HL-60 (cell line): ENCODE results near the gene COX20.
A peak's percentile ranks its signal among the peaks of the same experiment; 100 is the strongest.

Experiments
- DNase-seq, 2 experiments: peaks; one replicate each; pipeline ENCODE4 v3.0.0-alpha.2; 2010 to 2020; ENCODE audit warnings: low read depth in 1 of 2, low spot score in 1 of 2
- H3K27ac ChIP-seq: fragments of 250-450 bp; sonication (Bioruptor Pico); replicated peaks from 2 replicates; pipeline ENCODE4 v1.5.1; 2020; ENCODE audit warnings: mild to moderate bottlenecking, moderate library complexity
- H3K27me3 ChIP-seq: fragments of 250-450 bp; sonication (Bioruptor Pico); 2 replicates; pipeline ENCODE4 v1.5.1; 2021; ENCODE audit warnings: mild to moderate bottlenecking, moderate library complexity; ENCODE audit not compliant: insufficient read depth, poor library complexity, severe bottlenecking
- H3K4me3 ChIP-seq: replicated peaks from 2 replicates; pipeline ENCODE4 v1.5.1; 2011; ENCODE audit warnings: mild to moderate bottlenecking, control low read depth, low read length; ENCODE audit not compliant: insufficient read depth
- GABPA ChIP-seq: IDR thresholded peaks from 2 replicates; pipeline ENCODE4 v1.6.1; 2012; ENCODE audit warnings: low read depth
- POLR2AphosphoS5 ChIP-seq: IDR thresholded peaks from 2 replicates; pipeline ENCODE4 v1.6.1; 2012; ENCODE audit warnings: low read depth
- SPI1 ChIP-seq: IDR thresholded peaks from 2 replicates; pipeline ENCODE4 v1.6.1; 2012; ENCODE audit warnings: low read depth, mild to moderate bottlenecking, borderline replicate concordance
- TF ChIP-seq, protein P1 (sequence below): IDR thresholded peaks from one replicate; pipeline ENCODE4 v1.5.1; 2011; ENCODE audit warnings: low read length, control low read depth, inconsistent platforms; ENCODE audit not compliant: insufficient read depth
- TF ChIP-seq, protein P2 (sequence below): IDR thresholded peaks from 2 replicates; pipeline ENCODE4 v1.6.1; 2012; ENCODE audit warnings: low read depth; ENCODE audit not compliant: insufficient replicate concordance

COX20 gene

DNA sequence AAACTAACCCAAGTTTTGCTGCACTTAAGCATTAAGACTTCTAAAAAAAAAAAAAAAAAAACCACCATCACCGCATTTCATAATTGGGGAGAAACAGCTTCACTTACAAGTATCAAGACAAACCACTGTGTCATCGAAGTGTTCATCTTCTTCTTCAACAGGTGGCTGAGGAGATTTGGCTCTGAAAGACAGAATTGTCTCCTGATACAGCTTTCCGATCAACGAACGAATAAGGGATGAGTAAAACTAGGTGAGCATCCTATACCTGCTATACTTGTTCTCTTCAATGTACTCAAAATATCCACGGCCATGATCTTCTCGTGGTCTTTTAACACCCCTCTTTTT is 26.9 kb downstream of the COX20 start:
- no peak for TF ChIP-seq GABPA
- TF ChIP-seq POLR2AphosphoS5, result no peak
- TF ChIP-seq SPI1, result no peak
- TF ChIP-seq, protein P1, sequence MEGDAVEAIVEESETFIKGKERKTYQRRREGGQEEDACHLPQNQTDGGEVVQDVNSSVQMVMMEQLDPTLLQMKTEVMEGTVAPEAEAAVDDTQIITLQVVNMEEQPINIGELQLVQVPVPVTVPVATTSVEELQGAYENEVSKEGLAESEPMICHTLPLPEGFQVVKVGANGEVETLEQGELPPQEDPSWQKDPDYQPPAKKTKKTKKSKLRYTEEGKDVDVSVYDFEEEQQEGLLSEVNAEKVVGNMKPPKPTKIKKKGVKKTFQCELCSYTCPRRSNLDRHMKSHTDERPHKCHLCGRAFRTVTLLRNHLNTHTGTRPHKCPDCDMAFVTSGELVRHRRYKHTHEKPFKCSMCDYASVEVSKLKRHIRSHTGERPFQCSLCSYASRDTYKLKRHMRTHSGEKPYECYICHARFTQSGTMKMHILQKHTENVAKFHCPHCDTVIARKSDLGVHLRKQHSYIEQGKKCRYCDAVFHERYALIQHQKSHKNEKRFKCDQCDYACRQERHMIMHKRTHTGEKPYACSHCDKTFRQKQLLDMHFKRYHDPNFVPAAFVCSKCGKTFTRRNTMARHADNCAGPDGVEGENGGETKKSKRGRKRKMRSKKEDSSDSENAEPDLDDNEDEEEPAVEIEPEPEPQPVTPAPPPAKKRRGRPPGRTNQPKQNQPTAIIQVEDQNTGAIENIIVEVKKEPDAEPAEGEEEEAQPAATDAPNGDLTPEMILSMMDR, result no peak
- TF ChIP-seq, protein P2, sequence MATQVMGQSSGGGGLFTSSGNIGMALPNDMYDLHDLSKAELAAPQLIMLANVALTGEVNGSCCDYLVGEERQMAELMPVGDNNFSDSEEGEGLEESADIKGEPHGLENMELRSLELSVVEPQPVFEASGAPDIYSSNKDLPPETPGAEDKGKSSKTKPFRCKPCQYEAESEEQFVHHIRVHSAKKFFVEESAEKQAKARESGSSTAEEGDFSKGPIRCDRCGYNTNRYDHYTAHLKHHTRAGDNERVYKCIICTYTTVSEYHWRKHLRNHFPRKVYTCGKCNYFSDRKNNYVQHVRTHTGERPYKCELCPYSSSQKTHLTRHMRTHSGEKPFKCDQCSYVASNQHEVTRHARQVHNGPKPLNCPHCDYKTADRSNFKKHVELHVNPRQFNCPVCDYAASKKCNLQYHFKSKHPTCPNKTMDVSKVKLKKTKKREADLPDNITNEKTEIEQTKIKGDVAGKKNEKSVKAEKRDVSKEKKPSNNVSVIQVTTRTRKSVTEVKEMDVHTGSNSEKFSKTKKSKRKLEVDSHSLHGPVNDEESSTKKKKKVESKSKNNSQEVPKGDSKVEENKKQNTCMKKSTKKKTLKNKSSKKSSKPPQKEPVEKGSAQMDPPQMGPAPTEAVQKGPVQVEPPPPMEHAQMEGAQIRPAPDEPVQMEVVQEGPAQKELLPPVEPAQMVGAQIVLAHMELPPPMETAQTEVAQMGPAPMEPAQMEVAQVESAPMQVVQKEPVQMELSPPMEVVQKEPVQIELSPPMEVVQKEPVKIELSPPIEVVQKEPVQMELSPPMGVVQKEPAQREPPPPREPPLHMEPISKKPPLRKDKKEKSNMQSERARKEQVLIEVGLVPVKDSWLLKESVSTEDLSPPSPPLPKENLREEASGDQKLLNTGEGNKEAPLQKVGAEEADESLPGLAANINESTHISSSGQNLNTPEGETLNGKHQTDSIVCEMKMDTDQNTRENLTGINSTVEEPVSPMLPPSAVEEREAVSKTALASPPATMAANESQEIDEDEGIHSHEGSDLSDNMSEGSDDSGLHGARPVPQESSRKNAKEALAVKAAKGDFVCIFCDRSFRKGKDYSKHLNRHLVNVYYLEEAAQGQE, result no peak
- H3K4me3 ChIP-seq, result peak overlapping the region; percentile 77
- peak overlapping the region; percentile 74 for H3K27ac ChIP-seq
- peak in 1 of 2 experiments; percentile 49 for DNase-seq
- H3K27me3 ChIP-seq, result no peaks in the 10 kb centered on the region

DNA sequence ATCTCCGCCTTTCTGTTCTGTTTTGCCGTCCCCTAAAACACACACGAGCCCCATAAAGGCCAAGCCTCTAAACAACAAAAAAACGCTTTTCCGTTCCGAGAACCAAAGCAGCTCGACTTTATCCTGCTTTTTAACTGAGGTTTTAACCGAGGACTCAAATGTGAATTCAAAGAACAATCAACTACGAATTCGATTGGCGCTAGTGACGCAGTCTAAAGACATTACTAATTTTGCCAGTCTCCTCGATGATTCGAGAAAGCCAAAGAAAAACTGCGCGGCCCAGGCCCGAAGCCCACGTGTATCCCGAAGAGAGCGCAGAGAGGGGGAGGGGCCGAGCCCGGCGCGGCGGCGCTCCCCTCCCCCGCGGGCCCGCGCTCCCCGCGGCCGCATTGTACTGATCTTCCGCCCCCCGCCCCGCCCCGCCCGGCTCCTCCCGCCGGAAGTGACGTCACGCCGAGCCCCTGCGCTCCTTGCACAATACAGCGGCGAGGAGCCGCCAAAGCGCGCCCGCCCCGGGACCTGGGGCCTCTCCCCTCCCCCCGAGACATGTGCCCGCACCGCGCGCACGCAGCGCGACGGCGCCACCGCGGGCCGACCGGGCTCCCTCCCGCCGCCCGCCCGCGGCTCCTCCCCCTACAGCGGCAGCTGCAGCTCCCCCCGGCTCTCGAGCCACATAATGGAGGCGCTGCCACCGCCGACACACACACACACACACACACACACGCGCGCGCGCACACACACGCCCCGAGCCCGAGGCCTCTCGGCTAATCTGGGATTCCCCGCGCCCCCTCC is 27.4 kb downstream of the COX20 start:
- Histone ChIP-seq H3K27ac (peak overlapping the region; percentile 98), H3K27me3 (no peaks in the 10 kb centered on the region), H3K4me3 (peak overlapping the region; percentile 77)
- TF ChIP-seq POLR2AphosphoS5, result peak; percentile 76
- peak; percentile 60 for TF ChIP-seq GABPA
- TF ChIP-seq, protein P2, result no peak
- peak; percentile 70 to 95 for DNase-seq

DNA sequence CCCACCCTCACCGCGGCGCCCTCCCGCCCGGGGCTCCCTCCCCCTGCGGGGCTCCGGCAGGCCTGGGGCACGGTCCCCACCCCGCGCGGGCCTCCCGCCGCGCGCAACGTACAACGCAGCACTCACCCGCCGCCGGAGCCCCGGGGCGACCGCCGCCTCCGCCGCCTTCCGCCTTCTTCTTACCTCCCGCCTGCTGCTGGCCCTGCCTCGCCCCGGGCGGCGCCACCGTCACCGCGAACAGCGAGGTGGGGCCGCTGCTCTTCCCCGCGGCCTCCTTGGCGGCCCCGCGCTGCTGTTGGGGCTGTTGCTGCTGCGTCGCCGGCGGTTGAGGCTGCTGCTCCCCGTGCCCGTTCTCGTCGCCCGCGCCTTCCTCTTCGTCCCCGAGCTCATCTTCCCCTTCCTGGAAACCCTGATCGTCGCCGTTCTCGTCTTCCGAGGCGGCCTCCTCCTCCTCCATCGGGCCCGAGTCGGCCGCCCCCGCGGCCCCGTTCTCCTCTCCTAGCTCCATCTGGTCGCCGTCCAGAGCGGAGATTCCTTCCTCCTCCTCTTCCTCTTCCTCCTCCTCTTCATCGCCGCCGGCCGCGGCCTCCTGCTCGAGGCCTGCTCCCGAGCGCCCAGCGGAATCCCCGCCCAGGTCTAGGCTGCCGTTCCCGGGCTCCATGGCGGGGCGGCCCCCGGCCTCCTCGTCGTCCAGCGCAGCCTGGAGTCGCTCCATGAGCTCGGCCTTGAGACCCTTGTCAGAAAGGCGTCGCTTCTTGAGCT is 28.2 kb downstream of the COX20 start:
- Histone ChIP-seq H3K4me3 (peak overlapping the region; percentile 67), H3K27ac (peak overlapping the region; percentile 98), H3K27me3 (no peaks in the 10 kb centered on the region)
- TF ChIP-seq SPI1 (no peak), POLR2AphosphoS5 (peak; percentile 3; the same call in 1 of the 2 replicates), GABPA (no peak)
- peak in 1 of 2 experiments; percentile 12 for DNase-seq

DNA sequence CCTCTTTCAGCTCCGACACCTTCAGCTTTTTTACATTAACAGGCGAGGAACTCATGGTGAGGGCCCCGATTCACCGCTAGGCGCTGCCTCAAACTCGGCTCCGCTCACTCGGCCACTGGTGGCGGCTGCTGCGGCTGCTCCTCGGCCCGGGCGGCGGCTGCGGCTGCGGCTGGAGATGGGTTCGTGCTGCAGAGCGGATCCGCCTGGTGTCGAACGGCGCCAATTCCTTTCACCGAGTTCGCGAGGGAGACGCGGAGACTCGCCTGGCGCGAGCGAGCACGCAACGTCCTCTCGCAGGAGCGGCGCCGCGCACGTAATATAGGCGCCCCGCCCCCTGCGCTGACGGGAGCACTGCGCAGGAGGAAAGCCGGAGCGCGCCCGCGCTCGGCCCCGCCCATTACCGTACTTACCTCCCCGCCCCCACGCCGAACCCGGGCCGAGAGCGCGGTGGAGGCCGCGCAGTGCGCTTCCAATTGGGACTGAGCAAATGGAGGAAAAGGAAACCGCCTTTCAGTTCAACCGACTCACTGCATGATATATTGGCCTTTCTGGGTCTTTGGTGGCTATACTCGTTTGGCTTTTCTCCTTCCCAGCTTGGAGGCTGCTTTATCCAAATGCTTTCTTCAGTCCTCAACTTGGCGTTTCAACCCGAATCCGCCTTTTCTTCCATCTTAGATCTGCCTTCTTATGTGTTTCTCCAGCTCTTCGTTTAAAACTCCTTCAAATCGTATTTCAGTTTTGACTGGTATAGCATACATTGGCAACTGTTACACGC is 29.0 kb downstream of the COX20 start, which contains the start of gene HNRNPU:
Gene HNRNPU, minus strand, starts transcription at position 291 of the 775 bp plus-strand sequence. Its CDS starts 236 bp downstream, at position 55.
- Histone ChIP-seq H3K27me3 (no peaks in the 10 kb centered on the region), H3K4me3 (peak within 1 kb of the TSS; percentile 67), H3K27ac (peak within 1 kb of the TSS; percentile 98)
- TF ChIP-seq POLR2AphosphoS5 (peak; percentile 97), SPI1 (no peak)
- TF ChIP-seq, protein P2, result peak; percentile 43
- peak; percentile 93 to 94 for DNase-seq
